Measurements from ENCODE around the gene DYSF.
"Not testable (repeated sequence)": the region's sequence is repeated elsewhere in the genome, so short reads cannot be mapped to it uniquely, and the experiment has no call there.

DYSF gene

DNA sequence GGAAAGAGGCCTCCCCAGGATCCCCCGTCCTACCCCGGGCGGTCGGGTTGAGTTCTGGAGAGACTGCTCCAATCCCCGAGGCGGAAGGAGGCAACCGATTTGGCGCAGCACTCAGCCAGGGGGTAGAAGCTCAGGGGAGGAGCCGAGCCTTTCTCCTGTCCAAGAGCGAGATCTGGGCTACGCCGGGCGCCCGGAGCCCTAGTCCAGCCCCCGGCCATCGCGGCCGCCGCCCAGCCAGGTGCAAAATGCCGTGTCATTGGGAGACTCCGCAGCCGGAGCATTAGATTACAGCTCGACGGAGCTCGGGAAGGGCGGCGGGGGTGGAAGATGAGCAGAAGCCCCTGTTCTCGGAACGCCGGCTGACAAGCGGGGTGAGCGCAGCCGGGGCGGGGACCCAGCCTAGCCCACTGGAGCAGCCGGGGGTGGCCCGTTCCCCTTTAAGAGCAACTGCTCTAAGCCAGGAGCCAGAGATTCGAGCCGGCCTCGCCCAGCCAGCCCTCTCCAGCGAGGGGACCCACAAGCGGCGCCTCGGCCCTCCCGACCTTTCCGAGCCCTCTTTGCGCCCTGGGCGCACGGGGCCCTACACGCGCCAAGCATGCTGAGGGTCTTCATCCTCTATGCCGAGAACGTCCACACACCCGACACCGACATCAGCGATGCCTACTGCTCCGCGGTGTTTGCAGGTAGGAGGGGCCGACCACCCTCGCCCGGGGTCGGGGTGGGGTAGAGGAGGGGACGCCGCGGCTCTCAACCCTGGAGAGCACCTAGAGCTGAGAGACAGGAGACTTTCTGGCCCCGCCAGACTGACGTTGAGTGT is at the start of gene DYSF:
Gene DYSF, plus strand, starts transcription at position 158 of the 817 bp plus-strand sequence.
- H3K4me3 ChIP-seq (ENCODE audit: low read depth, low read length), result peak within 1 kb of the TSS; percentile 15; the same call in 1 of the 2 replicates

DNA sequence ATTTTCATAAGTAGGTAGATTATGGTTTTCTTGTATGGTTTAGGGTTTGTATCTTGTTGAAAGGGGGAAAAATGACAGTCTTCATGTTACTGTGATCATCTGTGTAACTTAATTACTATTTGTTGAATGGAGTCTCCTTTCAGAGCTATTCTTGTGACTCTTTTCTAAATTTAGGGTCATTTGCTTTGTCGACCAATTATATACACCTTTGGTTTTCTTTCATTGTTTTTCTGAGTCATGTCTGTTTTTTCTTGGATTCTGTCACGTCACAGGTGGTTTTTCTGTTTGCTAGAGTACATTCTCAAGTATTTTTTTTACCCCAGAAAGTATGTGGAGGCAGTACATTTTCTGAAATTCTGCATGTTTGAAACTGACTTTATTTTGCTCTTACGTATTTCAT is 43.8 kb upstream of the DYSF start:
- no peak overlapping the region for H3K4me3 ChIP-seq (ENCODE audit: low read depth, low read length)
- TF ChIP-seq, protein P1, sequence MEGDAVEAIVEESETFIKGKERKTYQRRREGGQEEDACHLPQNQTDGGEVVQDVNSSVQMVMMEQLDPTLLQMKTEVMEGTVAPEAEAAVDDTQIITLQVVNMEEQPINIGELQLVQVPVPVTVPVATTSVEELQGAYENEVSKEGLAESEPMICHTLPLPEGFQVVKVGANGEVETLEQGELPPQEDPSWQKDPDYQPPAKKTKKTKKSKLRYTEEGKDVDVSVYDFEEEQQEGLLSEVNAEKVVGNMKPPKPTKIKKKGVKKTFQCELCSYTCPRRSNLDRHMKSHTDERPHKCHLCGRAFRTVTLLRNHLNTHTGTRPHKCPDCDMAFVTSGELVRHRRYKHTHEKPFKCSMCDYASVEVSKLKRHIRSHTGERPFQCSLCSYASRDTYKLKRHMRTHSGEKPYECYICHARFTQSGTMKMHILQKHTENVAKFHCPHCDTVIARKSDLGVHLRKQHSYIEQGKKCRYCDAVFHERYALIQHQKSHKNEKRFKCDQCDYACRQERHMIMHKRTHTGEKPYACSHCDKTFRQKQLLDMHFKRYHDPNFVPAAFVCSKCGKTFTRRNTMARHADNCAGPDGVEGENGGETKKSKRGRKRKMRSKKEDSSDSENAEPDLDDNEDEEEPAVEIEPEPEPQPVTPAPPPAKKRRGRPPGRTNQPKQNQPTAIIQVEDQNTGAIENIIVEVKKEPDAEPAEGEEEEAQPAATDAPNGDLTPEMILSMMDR (IDR thresholded peaks at IDR 0.05; ENCODE audit: low read depth, low read length), result no peak

More for the DNA sequence above, at the start of gene DYSF:
- TF ChIP-seq, protein P1 (IDR thresholded peaks at IDR 0.05; ENCODE audit: low read depth, low read length), result no peak

DNA sequence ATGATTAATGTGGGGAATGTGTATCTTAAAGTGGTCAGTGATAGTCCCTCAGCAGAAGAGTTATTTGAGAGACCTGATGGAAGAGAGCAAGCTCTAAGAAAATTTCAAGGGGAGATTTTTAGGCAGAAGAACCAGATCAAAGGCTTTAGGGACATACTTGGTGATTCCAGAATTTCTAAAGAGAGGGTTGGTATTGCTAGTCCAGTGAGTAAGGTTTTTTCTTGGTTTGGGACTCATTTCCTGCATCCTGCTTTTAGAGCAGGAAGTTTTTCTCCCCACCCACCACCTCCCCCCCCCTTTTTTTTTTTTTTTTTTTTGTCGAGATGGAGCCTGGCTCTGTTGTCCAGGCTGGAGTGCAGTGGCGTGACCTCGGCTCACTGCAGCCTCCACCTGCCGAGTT is 42.7 kb upstream of the DYSF start:
- TF ChIP-seq, protein P1 (IDR thresholded peaks at IDR 0.05; ENCODE audit: low read depth, low read length), result no peak
- no peak overlapping the region for H3K4me3 ChIP-seq (ENCODE audit: low read depth, low read length)

DNA sequence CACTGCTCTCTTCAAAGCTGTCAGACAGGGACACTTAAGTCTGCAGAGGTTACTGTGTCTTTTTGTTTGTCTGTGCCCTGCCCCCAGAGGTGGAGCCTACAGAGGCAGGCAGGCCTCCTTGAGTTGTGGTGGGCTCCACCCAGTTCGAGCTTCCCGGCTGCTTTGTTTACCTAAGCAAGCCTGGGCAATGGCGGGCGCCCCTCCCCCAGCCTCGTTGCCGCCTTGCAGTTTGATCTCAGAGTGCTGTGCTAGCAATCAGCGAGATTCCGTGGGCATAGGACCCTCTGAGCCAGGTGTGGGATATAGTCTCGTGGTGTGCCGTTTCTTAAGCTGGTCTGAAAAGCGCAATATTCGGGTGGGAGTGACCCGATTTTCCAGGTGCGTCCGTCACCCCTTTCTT is 36.5 kb upstream of the DYSF start:
- H3K4me3 ChIP-seq (ENCODE audit: low read depth, low read length), result not testable (repeated sequence)

DNA sequence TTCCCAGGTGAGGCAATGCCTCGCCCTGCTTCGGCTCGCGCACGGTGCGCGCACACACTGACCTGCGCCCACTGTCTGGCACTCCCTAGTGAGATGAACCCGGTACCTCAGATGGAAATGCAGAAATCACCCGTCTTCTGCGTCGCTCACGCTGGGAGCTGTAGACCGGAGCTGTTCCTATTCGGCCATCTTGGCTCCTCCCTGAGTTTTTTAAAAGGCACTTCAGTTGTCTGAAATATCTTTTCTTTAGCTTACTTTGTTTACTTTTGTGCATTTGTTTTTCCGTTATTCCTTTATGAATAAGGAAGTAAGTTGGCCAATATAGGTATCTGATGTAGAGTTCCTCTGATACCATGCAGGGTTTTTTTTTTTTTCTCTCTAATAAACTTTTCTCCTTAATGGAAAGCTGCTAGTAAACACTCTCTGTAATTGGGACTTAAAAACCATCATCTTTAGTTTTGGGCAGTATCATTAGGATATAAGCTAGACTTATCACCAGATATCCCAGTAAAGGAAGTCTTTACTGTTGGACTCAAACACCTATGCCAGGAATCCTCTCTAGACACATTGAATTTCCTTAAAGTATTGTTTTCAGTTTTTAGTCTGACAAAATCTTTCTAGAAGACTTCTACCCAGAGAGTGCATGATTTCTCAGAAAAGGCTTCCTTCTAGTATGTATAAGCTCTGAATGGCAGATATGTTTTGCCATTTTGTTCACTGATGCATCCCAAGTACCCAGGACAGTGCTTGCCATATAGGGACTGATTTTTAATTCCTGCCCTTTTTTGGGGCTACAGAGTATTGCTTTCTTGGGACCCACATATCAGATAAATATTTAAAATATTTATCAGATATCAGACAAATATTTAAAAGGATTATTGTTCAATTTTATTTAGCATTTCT is 35.8 kb upstream of the DYSF start:
- no peak overlapping the region for H3K4me3 ChIP-seq (ENCODE audit: low read depth, low read length)
- TF ChIP-seq, protein P1 (IDR thresholded peaks at IDR 0.05; ENCODE audit: low read depth, low read length), result no peak

DNA sequence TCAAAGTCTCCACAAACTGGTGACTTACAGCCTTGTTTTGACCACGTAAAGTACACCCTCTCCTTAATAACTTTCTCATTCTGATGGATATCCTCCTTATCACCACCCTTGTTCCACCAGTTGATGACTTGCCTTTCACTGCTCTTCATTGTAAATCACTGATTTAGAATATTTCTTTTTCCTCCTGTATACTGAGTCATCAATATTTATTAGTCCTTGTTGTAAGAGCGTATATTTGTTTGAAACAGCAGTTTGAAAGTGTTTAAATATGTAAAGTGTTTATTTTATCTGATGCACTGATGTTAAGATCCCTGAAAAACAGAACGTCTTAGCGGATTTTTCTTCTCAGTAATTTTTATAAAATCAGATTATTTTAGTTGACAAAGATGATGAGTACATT is 34.2 kb upstream of the DYSF start:
- no peak overlapping the region for H3K4me3 ChIP-seq (ENCODE audit: low read depth, low read length)
- TF ChIP-seq, protein P1 (IDR thresholded peaks at IDR 0.05; ENCODE audit: low read depth, low read length), result no peak

DNA sequence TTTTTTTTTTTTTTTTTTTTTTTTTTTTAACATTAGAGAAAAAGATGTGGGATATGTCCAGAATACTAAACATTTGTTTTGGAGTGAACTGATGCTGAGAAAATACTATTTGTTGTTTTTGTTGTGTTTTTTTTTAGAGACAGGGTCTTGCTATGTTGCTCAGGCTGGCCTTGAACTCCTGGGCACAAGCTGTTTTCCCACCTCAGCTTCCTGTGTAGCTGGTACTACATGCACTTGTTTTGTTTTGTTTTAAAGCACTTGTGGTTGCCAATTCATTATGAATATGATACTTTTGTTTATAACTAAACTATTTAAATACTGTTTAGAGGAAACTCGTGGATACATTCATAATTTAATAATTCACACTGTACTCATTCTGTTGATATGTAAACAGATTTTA is 33.4 kb upstream of the DYSF start:
- no peak overlapping the region for H3K4me3 ChIP-seq (ENCODE audit: low read depth, low read length)
- TF ChIP-seq, protein P1 (IDR thresholded peaks at IDR 0.05; ENCODE audit: low read depth, low read length), result no peak

All from WI38 (cell line).